ENCODE results near the gene OPRL1.

DNA sequence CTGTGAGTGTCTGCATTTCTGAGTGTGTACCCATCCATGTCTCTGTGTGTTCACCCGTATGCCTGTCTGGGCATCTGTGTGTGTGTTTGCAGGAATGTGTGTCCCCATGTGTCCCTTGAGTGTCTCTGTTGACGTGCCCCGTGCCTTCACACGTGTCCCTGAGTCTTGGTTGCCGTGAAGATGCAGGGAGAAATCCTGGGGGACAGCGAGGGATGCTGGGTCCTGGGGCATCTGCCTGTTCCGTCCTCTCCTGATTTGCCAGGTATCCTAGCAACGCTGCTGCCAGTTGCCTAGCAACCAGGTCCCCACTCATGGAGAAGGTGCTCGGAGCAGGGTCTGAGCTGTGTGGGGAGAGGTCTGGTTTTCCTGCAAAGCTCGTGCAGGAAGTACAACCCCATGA lies 10.3 kb downstream of the OPRL1 start:
- TF ChIP-seq, protein P1, sequence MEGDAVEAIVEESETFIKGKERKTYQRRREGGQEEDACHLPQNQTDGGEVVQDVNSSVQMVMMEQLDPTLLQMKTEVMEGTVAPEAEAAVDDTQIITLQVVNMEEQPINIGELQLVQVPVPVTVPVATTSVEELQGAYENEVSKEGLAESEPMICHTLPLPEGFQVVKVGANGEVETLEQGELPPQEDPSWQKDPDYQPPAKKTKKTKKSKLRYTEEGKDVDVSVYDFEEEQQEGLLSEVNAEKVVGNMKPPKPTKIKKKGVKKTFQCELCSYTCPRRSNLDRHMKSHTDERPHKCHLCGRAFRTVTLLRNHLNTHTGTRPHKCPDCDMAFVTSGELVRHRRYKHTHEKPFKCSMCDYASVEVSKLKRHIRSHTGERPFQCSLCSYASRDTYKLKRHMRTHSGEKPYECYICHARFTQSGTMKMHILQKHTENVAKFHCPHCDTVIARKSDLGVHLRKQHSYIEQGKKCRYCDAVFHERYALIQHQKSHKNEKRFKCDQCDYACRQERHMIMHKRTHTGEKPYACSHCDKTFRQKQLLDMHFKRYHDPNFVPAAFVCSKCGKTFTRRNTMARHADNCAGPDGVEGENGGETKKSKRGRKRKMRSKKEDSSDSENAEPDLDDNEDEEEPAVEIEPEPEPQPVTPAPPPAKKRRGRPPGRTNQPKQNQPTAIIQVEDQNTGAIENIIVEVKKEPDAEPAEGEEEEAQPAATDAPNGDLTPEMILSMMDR (IDR thresholded peaks at IDR 0.05): no peak
- TF ChIP-seq POLR2AphosphoS5 (IDR thresholded peaks at IDR 0.05): no peak
- TF ChIP-seq EP300 (IDR thresholded peaks at IDR 0.05; ENCODE audit: low read depth): no peak
